Measurements from ENCODE around the gene MMP20.

Gene MMP20

GRCh38 chr11:102633385-102634026 is 8.4 kb upstream of the MMP20 start:
- TF ChIP-seq, protein P1, sequence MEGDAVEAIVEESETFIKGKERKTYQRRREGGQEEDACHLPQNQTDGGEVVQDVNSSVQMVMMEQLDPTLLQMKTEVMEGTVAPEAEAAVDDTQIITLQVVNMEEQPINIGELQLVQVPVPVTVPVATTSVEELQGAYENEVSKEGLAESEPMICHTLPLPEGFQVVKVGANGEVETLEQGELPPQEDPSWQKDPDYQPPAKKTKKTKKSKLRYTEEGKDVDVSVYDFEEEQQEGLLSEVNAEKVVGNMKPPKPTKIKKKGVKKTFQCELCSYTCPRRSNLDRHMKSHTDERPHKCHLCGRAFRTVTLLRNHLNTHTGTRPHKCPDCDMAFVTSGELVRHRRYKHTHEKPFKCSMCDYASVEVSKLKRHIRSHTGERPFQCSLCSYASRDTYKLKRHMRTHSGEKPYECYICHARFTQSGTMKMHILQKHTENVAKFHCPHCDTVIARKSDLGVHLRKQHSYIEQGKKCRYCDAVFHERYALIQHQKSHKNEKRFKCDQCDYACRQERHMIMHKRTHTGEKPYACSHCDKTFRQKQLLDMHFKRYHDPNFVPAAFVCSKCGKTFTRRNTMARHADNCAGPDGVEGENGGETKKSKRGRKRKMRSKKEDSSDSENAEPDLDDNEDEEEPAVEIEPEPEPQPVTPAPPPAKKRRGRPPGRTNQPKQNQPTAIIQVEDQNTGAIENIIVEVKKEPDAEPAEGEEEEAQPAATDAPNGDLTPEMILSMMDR (IDR thresholded peaks at IDR 0.05) = no peak

GRCh38 chr11:102632026-102632425 is 6.9 kb upstream of the MMP20 start:
- TF ChIP-seq, protein P1 (IDR thresholded peaks at IDR 0.05) = no peak

- TF ChIP-seq, protein P1 (IDR thresholded peaks at IDR 0.05) = no peak
These were observed 5.7 kb upstream of the MMP20 start for GRCh38 chr11:102630598-102631448.

DNA sequence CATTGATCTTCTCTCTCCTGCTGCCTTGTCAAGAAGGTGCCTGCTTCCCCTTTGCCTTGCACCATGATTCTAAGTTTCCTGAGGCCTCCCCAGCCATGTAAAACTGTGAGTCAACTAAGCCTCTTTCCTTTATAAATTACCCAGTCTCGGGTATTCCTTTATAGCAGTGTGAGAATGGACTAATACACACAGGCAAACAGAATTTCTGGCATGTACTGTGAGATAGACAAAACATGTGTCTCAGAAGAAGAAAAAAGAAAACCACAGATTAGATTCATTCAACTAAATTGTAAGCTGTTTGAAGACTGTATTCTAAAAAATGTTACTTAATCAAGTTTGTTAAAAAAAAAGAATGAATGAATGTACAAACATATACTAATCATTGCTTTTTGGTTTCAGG is 1.5 kb upstream of the MMP20 start:
- TF ChIP-seq, protein P1 (IDR thresholded peaks at IDR 0.05) = no peak

DNA sequence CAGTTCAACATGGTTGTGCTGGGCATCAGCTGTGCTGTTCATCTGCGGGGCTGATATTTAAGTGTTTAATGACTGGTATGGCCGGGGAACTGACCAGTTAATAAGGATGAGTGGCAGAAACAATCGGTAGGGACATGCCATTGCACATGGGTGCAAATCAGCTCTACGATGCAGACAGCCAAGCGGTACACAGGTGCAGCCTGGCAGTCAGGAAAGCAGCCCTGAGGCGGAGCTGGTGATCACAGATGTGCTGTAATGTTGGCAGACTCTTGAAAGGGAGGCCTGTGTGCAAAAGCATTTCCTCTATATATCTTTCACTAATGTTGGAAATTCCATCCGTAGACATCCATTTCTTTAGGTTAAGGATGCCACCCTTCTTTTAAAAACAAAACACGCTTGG is 1.1 kb downstream of the MMP20 start:
- TF ChIP-seq, protein P1 (IDR thresholded peaks at IDR 0.05) = no peak

GRCh38 chr11:102623128-102623527 is 2.0 kb downstream of the MMP20 start:
- TF ChIP-seq, protein P1 (IDR thresholded peaks at IDR 0.05) = no peak

- TF ChIP-seq, protein P1 (IDR thresholded peaks at IDR 0.05) = no peak
These were observed 2.9 kb downstream of the MMP20 start for GRCh38 chr11:102622258-102622657.
